Measurements from ENCODE around the gene PDS5B. TPM values are rescaled to one million over a fixed set of nuclear protein-coding genes. Genes with fewer than 3 reads are reported as not detected.
A peak's percentile ranks its signal among the peaks of the same experiment; 100 is the strongest.

Gene PDS5B
- total and polyA plus RNA-seq, 10 of the 15 experiments (the other 5 are each of a cell fraction or from before 2014, with no cell fraction given): 15.4 to 55.3 (median 30.7) TPM

DNA sequence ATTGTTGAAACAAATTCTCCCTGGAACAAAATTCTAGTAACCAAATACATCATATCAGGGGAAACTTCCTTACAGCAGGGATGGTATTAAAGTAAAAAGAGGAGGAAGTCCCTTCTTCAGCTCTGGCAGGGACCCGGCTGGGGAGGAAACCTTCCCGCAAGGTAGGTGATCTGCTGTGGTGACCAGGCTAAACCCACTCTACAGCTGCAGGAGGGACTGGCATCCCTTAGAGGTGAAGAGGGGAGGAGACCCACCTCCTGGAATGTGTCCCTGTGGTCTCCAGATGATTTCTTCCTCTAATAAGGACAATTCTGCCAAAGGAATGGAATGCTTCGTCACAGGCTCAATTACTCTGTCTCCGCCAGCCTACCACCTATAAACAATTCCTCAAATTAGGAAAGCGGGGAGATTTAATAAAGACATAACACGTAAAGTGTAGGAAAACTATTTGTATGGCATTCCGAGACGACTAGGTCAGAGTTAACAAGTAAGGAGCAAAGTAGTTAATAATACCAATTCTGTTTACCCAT, 637 bp upstream of the PDS5B start:
- DNase-seq (ENCODE audit: low read depth, low spot score) (no peak), FAIRE-seq (no peak), ATAC-seq (no peak)
- 13% methylated on average over 8 of the region's 8 CpGs for WGBS (ENCODE audit: insufficient coverage, insufficient replicate concordance, low lambda C conversion rate, missing lambda C conversion rate)
- Histone ChIP-seq H2AFZ (ENCODE audit: control insufficient read depth, low read depth, low read length) (peak overlapping the region; percentile 97), H3K4me3 (peak overlapping the region; percentile 65), H3K9me3 (replicated peaks; ENCODE audit: control insufficient read depth, insufficient read depth, low read length) (no peaks in the 10 kb centered on the region), H4K20me1 (ENCODE audit: control insufficient read depth, insufficient read depth) (0 out of 2 replicates have a peak, but pooled peaks cover 3% of the 10 kb centered on the region), H3K9ac (ENCODE audit: control insufficient read depth, insufficient read depth, low read length) (peak overlapping the region; percentile 61), H3K36me3 (ENCODE audit: control insufficient read depth in 2 of 2, insufficient read depth in 2 of 2, low read length in 1 of 2) (no peaks in the 10 kb centered on the region), H3K4me2 (ENCODE audit: control insufficient read depth, insufficient read depth) (peak overlapping the region; percentile 95), H3K27ac (ENCODE audit: control insufficient read depth, insufficient read depth) (no peak overlapping the region), H3K4me1 (ENCODE audit: control insufficient read depth, insufficient read depth, low read length) (peaks cover 4% of the 10 kb centered on the region; the same call in 1 of the 2 replicates), H3K79me2 (ENCODE audit: control insufficient read depth, insufficient read depth, low read length) (peaks cover 37% of the 10 kb centered on the region), H3K27me3 (replicated peaks in 1 of 2; ENCODE audit: control insufficient read depth in 2 of 2, insufficient read depth in 2 of 2, low read length in 1 of 2) (no peaks in the 10 kb centered on the region)
- intact Hi-C loops (cut with micrococcal nuclease; ENCODE audit: unreplicated experiment): loop anchor here (1.0 to 10.0 kb wide), 9 partner anchors 54 to 1137 kb away; partner anchors contain the start of gene KL
- TSS peak; percentile 73 for BruUV-seq (replicated peaks)
- RAD21 ChIA-PET (ENCODE audit: unreplicated experiment): interaction anchor here (0.6 to 1.7 kb wide), 20 partner anchors 11 to 1242 kb away, joined by 3 to 38 read pairs (median 5); partner anchors contain the start of genes BRCA2 and ZAR1L
- SMC1A ChIA-PET (ENCODE audit: uncharacterized antibody, unreplicated experiment): interaction anchor here (0.7 to 1.4 kb wide), 6 partner anchors 52 to 84 kb away, joined by 3 to 12 read pairs (median 4); no protein-coding TSS in a partner anchor
- CTCF ChIA-PET: interaction anchor here (0.6 to 1.7 kb wide), 27 partner anchors 40 to 1139 kb away, joined by 3 to 26 read pairs (median 3); partner anchors contain the start of gene BRCA2
- POLR2A ChIA-PET: interaction anchor here (0.9 to 1.1 kb wide), 4 partner anchors 53 to 384 kb away, joined by 3 to 11 read pairs (median 6); no protein-coding TSS in a partner anchor
- in situ Hi-C loops (cut with MboI): loop anchor here (10.0 to 25.0 kb wide), 2 partner anchors 959 to 1127 kb away; no protein-coding TSS in a partner anchor
- TF ChIP-seq, protein P1, sequence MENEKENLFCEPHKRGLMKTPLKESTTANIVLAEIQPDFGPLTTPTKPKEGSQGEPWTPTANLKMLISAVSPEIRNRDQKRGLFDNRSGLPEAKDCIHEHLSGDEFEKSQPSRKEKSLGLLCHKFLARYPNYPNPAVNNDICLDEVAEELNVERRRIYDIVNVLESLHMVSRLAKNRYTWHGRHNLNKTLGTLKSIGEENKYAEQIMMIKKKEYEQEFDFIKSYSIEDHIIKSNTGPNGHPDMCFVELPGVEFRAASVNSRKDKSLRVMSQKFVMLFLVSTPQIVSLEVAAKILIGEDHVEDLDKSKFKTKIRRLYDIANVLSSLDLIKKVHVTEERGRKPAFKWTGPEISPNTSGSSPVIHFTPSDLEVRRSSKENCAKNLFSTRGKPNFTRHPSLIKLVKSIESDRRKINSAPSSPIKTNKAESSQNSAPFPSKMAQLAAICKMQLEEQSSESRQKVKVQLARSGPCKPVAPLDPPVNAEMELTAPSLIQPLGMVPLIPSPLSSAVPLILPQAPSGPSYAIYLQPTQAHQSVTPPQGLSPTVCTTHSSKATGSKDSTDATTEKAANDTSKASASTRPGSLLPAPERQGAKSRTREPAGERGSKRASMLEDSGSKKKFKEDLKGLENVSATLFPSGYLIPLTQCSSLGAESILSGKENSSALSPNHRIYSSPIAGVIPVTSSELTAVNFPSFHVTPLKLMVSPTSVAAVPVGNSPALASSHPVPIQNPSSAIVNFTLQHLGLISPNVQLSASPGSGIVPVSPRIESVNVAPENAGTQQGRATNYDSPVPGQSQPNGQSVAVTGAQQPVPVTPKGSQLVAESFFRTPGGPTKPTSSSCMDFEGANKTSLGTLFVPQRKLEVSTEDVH (IDR thresholded peaks at IDR 0.05; ENCODE audit: low read depth, partially characterized antibody): peak; percentile 50
- TF ChIP-seq RCOR1 (conservative IDR thresholded peaks at IDR 0.05; ENCODE audit: low read depth, low read length): no peak
- TF ChIP-seq, protein P2, sequence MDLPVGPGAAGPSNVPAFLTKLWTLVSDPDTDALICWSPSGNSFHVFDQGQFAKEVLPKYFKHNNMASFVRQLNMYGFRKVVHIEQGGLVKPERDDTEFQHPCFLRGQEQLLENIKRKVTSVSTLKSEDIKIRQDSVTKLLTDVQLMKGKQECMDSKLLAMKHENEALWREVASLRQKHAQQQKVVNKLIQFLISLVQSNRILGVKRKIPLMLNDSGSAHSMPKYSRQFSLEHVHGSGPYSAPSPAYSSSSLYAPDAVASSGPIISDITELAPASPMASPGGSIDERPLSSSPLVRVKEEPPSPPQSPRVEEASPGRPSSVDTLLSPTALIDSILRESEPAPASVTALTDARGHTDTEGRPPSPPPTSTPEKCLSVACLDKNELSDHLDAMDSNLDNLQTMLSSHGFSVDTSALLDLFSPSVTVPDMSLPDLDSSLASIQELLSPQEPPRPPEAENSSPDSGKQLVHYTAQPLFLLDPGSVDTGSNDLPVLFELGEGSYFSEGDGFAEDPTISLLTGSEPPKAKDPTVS (IDR thresholded peaks at IDR 0.05; ENCODE audit: low read depth, low read length): no peak
- TF ChIP-seq, protein P3, sequence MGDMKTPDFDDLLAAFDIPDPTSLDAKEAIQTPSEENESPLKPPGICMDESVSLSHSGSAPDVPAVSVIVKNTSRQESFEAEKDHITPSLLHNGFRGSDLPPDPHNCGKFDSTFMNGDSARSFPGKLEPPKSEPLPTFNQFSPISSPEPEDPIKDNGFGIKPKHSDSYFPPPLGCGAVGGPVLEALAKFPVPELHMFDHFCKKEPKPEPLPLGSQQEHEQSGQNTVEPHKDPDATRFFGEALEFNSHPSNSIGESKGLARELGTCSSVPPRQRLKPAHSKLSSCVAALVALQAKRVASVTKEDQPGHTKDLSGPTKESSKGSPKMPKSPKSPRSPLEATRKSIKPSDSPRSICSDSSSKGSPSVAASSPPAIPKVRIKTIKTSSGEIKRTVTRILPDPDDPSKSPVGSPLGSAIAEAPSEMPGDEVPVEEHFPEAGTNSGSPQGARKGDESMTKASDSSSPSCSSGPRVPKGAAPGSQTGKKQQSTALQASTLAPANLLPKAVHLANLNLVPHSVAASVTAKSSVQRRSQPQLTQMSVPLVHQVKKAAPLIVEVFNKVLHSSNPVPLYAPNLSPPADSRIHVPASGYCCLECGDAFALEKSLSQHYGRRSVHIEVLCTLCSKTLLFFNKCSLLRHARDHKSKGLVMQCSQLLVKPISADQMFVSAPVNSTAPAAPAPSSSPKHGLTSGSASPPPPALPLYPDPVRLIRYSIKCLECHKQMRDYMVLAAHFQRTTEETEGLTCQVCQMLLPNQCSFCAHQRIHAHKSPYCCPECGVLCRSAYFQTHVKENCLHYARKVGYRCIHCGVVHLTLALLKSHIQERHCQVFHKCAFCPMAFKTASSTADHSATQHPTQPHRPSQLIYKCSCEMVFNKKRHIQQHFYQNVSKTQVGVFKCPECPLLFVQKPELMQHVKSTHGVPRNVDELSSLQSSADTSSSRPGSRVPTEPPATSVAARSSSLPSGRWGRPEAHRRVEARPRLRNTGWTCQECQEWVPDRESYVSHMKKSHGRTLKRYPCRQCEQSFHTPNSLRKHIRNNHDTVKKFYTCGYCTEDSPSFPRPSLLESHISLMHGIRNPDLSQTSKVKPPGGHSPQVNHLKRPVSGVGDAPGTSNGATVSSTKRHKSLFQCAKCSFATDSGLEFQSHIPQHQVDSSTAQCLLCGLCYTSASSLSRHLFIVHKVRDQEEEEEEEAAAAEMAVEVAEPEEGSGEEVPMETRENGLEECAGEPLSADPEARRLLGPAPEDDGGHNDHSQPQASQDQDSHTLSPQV (IDR thresholded peaks at IDR 0.05): no peak
- TF ChIP-seq, protein P4, sequence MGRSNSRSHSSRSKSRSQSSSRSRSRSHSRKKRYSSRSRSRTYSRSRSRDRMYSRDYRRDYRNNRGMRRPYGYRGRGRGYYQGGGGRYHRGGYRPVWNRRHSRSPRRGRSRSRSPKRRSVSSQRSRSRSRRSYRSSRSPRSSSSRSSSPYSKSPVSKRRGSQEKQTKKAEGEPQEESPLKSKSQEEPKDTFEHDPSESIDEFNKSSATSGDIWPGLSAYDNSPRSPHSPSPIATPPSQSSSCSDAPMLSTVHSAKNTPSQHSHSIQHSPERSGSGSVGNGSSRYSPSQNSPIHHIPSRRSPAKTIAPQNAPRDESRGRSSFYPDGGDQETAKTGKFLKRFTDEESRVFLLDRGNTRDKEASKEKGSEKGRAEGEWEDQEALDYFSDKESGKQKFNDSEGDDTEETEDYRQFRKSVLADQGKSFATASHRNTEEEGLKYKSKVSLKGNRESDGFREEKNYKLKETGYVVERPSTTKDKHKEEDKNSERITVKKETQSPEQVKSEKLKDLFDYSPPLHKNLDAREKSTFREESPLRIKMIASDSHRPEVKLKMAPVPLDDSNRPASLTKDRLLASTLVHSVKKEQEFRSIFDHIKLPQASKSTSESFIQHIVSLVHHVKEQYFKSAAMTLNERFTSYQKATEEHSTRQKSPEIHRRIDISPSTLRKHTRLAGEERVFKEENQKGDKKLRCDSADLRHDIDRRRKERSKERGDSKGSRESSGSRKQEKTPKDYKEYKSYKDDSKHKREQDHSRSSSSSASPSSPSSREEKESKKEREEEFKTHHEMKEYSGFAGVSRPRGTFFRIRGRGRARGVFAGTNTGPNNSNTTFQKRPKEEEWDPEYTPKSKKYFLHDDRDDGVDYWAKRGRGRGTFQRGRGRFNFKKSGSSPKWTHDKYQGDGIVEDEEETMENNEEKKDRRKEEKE (IDR thresholded peaks at IDR 0.05): no peak

All from GM12878 (cell line).